Measurements from ENCODE around the gene KPNA6. TPM values are rescaled to one million over a fixed set of nuclear protein-coding genes. Genes with fewer than 3 reads are reported as not detected.

Gene KPNA6
- total and polyA plus RNA-seq, 2 of the 13 experiments (the other 11 are each of a cell fraction or from before 2014, with no cell fraction given): 22.0 to 47.5 TPM

DNA sequence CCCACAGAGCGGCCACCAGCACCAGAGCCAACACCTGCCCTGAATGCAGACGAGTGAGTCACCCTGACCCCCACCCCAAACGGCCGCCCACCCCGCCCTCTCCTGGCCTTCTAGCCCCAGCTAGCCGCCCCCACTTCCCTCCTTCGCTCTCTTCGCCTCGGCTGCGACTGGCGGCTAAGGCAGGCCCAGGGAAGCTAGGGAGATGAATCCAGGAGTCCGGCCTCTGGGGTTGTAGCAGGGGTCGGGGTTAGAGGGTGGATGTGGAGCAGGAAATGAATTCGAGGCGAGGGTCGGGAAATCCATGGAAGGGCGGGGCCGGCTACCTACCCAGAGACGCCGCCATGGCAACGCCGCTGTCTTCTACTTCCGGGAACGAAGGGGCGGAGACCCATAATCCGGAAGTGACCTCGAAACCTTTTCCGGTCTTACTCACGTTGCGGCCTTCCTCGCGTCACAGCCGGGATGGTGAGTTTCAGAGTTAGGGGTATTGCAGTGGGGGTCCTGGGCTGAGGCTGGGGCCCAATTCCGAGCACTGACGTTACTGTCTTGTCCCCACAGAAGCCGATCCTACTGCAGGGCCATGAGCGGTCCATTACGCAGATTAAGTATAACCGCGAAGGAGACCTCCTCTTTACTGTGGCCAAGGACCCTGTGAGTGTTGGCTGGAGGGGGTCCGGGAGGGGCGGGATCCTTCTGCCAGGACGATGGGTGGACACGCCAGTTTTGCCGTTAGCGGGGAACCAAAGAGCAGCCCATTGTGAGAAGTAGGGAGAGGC is 114.3 kb downstream of the KPNA6 start, which contains the start of the genes EIF3I and TMEM234 (continued):
- TF ChIP-seq NPAS2 (CRISPR knock-in tag; IDR thresholded peaks at IDR 0.05; ENCODE audit: borderline replicate concordance) (no peak), ZBTB42 (CRISPR knock-in tag; IDR thresholded peaks at IDR 0.05) (0 out of 2 replicates have a peak, but pooled peaks have one; percentile 71), SIN3B (IDR thresholded peaks at IDR 0.05; ENCODE audit: low read length) (no peak), ZFY (CRISPR knock-in tag; IDR thresholded peaks at IDR 0.05) (peak; percentile 97), ZNF629 (CRISPR knock-in tag; conservative IDR thresholded peaks at IDR 0.05) (no peak), CEBPB (IDR thresholded peaks at IDR 0.05; ENCODE audit: borderline replicate concordance, low read depth, low read length) (no peak), ZNF292 (CRISPR knock-in tag; IDR thresholded peaks at IDR 0.05; ENCODE audit: borderline replicate concordance, low read depth) (no peak), FIP1L1 (IDR thresholded peaks at IDR 0.05; ENCODE audit: borderline replicate concordance, insufficient read depth, low read depth, low read length) (no peak), ZIK1 (CRISPR knock-in tag; IDR thresholded peaks at IDR 0.05; ENCODE audit: borderline replicate concordance, low read depth) (peak; percentile 44; the same call in 1 of the 2 replicates), KDM5B (CRISPR knock-in tag; IDR thresholded peaks at IDR 0.05; ENCODE audit: borderline replicate concordance) (peak; percentile 75; the same call in 1 of the 2 replicates), ATM (IDR thresholded peaks at IDR 0.05; ENCODE audit: borderline replicate concordance) (no peak), MED13 (CRISPR knock-in tag; IDR thresholded peaks at IDR 0.05) (no peak), HNRNPLL (IDR thresholded peaks at IDR 0.05; ENCODE audit: low read depth, low read length, poor library complexity, severe bottlenecking) (no peak), TAF15 (IDR thresholded peaks at IDR 0.05; ENCODE audit: low read depth, low read length, poor library complexity, severe bottlenecking) (peak; percentile 34), KLF13 (CRISPR knock-in tag; IDR thresholded peaks at IDR 0.05) (no peak), ZNF879 (CRISPR knock-in tag; IDR thresholded peaks at IDR 0.05) (no peak), BORCS8-MEF2B (CRISPR knock-in tag; IDR thresholded peaks at IDR 0.05) (no peak), ZNF891 (CRISPR knock-in tag; IDR thresholded peaks at IDR 0.05) (peak; percentile 45; the same call in 1 of the 2 replicates), IKZF4 (CRISPR knock-in tag; IDR thresholded peaks at IDR 0.05; ENCODE audit: borderline replicate concordance, low read depth, not compliant biosample characterization) (no peak), FOXJ3 (CRISPR knock-in tag; IDR thresholded peaks at IDR 0.05; ENCODE audit: borderline replicate concordance) (no peak), BCL6 (CRISPR knock-in tag; IDR thresholded peaks at IDR 0.05) (no peak), CHCHD3 (CRISPR knock-in tag; IDR thresholded peaks at IDR 0.05) (no peak)
- TF ChIP-seq, protein P1, sequence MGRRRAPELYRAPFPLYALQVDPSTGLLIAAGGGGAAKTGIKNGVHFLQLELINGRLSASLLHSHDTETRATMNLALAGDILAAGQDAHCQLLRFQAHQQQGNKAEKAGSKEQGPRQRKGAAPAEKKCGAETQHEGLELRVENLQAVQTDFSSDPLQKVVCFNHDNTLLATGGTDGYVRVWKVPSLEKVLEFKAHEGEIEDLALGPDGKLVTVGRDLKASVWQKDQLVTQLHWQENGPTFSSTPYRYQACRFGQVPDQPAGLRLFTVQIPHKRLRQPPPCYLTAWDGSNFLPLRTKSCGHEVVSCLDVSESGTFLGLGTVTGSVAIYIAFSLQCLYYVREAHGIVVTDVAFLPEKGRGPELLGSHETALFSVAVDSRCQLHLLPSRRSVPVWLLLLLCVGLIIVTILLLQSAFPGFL (CRISPR knock-in tag; IDR thresholded peaks at IDR 0.05): no peak
- TF ChIP-seq, protein P2, sequence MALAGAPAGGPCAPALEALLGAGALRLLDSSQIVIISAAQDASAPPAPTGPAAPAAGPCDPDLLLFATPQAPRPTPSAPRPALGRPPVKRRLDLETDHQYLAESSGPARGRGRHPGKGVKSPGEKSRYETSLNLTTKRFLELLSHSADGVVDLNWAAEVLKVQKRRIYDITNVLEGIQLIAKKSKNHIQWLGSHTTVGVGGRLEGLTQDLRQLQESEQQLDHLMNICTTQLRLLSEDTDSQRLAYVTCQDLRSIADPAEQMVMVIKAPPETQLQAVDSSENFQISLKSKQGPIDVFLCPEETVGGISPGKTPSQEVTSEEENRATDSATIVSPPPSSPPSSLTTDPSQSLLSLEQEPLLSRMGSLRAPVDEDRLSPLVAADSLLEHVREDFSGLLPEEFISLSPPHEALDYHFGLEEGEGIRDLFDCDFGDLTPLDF (CRISPR knock-in tag; IDR thresholded peaks at IDR 0.05): no peak
- TF ChIP-seq, protein P3, sequence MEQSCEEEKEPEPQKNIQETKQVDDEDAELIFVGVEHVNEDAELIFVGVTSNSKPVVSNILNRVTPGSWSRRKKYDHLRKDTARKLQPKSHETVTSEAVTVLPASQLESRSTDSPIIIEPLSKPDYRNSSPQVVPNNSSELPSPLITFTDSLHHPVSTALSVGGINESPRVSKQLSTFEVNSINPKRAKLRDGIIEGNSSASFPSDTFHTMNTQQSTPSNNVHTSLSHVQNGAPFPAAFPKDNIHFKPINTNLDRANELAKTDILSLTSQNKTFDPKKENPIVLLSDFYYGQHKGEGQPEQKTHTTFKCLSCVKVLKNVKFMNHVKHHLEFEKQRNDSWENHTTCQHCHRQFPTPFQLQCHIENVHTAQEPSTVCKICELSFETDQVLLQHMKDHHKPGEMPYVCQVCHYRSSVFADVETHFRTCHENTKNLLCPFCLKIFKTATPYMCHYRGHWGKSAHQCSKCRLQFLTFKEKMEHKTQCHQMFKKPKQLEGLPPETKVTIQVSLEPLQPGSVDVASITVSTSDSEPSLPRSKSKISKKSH (CRISPR knock-in tag; IDR thresholded peaks at IDR 0.05; ENCODE audit: borderline replicate concordance): peak; percentile 37; the same call in 1 of the 2 replicates
- TF ChIP-seq, protein P4, sequence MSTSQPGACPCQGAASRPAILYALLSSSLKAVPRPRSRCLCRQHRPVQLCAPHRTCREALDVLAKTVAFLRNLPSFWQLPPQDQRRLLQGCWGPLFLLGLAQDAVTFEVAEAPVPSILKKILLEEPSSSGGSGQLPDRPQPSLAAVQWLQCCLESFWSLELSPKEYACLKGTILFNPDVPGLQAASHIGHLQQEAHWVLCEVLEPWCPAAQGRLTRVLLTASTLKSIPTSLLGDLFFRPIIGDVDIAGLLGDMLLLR (CRISPR knock-in tag; IDR thresholded peaks at IDR 0.05): peak; percentile 41; the same call in 1 of the 2 replicates
